GM10248 (cell line): ENCODE data around the gene C7orf25.

ENCODE experiments used
- CTCF ChIA-PET: fragments of 300-600 bp; sonication (Branson Sonifier 250); formaldehyde crosslinking; extraction: SDS; loops from one replicate; lab custom pipeline; 2021; ENCODE audit warnings: antibody characterized with exemption; lab: Yijun Ruan, JAX
- POLR2A ChIA-PET: fragments of 350-650 bp; sonication (Branson Sonifier 250); formaldehyde crosslinking; extraction: SDS; loops from one replicate; lab custom pipeline; 2020; ENCODE audit warnings: antibody characterized with exemption; lab: Yijun Ruan, JAX
- DNase-seq: peaks from one replicate; pipeline ENCODE4 v3.0.0; 2012; ENCODE audit errors: extremely low spot score
- CTCF ChIP-seq: IDR thresholded peaks from 2 replicates; pipeline ENCODE4 v1.5.1; 2012; ENCODE audit warnings: mild to moderate bottlenecking, low read depth; ENCODE audit errors: extremely low read depth, missing control alignments, control extremely low read depth

The C7orf25 gene

GRCh38 chr7:42910306-42910705 is 1.6 kb downstream of the C7orf25 start:
- ChIA-PET POLR2A (no interaction called here), CTCF (interaction anchor here (1.1 to 2.0 kb wide), 4 partner anchors 10 to 34 kb away, joined by 4 to 9 read pairs (median 8); no protein-coding TSS in a partner anchor)
- no peak for TF ChIP-seq CTCF
- no peak for DNase-seq

- no peak for TF ChIP-seq CTCF
- ChIA-PET CTCF (interaction anchor here (1.2 kb wide), 1 partner anchor 966 kb away, joined by 4 read pairs; no protein-coding TSS in a partner anchor), POLR2A (no interaction called here)
- no peak for DNase-seq
Measured at GRCh38 chr7:42907316-42907715, 4.6 kb downstream of the C7orf25 start.

GRCh38 chr7:42906181-42906580 is 5.7 kb downstream of the C7orf25 start:
- no peak for DNase-seq
- POLR2A ChIA-PET: no interaction called here
- TF ChIP-seq CTCF: no peak
- CTCF ChIA-PET: interaction anchor here (0.8 to 1.2 kb wide), 3 partner anchors 202 to 965 kb away, joined by 3 to 4 read pairs (median 3); no protein-coding TSS in a partner anchor

- CTCF ChIA-PET: interaction anchor here (1.0 kb wide), 1 partner anchor 15 kb away, joined by 3 read pairs; no protein-coding TSS in a partner anchor
- DNase-seq: no peak
- TF ChIP-seq CTCF: no peak
- POLR2A ChIA-PET: no interaction called here
Measured at GRCh38 chr7:42902331-42902730, 9.5 kb downstream of the C7orf25 start.

GRCh38 chr7:42900842-42901241 is 11.0 kb downstream of the C7orf25 start:
- ChIA-PET POLR2A (no interaction called here), CTCF (interaction anchor here (2.7 kb wide), 1 partner anchor 9 kb away, joined by 9 read pairs; no protein-coding TSS in a partner anchor)
- DNase-seq: no peak
- no peak for TF ChIP-seq CTCF

GRCh38 chr7:42893346-42894240 is 18.3 kb downstream of the C7orf25 start:
- CTCF ChIA-PET: interaction anchor here (1.1 to 1.6 kb wide), 2 partner anchors 11 to 46 kb away, joined by 5 read pairs; no protein-coding TSS in a partner anchor
- POLR2A ChIA-PET: no interaction called here
- TF ChIP-seq CTCF: no peak
- no peak for DNase-seq
